Smooth muscle cell (in vitro differentiated cells): ENCODE results near the gene DLST. TPM values are rescaled to one million over a fixed set of nuclear protein-coding genes. Genes with fewer than 3 reads are reported as not detected.

ENCODE experiments used
- DNase-seq: peaks from one replicate; lab custom pipeline; 2025; ENCODE audit not compliant: unreplicated experiment; lab: John Stamatoyannopoulos, UW
- H2AFZ ChIP-seq: fragments of 200-600 bp; sonication (generic); 2 replicates; pipeline ENCODE4 v1.6.0; 2016; ENCODE audit warnings: antibody characterized with exemption, low read depth, mild to moderate bottlenecking
- H3F3A ChIP-seq: fragments of 200-600 bp; sonication (generic); 2 replicates; pipeline ENCODE4 v1.6.0; 2017; ENCODE audit warnings: antibody characterized with exemption, low read depth
- H3K27ac ChIP-seq: fragments of 200-600 bp; sonication (generic); 2 replicates; pipeline ENCODE4 v1.5.1; 2016; ENCODE audit warnings: low read depth, mild to moderate bottlenecking
- H3K27me3 ChIP-seq: fragments of 200-600 bp; sonication (generic); 2 replicates; pipeline ENCODE4 v1.6.1; 2016; ENCODE audit warnings: low read depth, mild to moderate bottlenecking
- H3K36me3 ChIP-seq: fragments of 200-600 bp; sonication (generic); 2 replicates; pipeline ENCODE4 v1.5.1; 2016; ENCODE audit warnings: low read depth
- H3K4me1 ChIP-seq: fragments of 200-600 bp; sonication (generic); 2 replicates; pipeline ENCODE4 v1.5.1; 2016; ENCODE audit warnings: low read depth
- H3K4me2 ChIP-seq: fragments of 200-600 bp; sonication (generic); 2 replicates; pipeline ENCODE4 v1.6.0; 2016; ENCODE audit warnings: mild to moderate bottlenecking
- H3K4me3 ChIP-seq: fragments of 200-600 bp; sonication (generic); 2 replicates; pipeline ENCODE4 v1.5.1; 2016; ENCODE audit warnings: mild to moderate bottlenecking
- H3K79me2 ChIP-seq: fragments of 200-600 bp; sonication (generic); 2 replicates; pipeline ENCODE4 v1.6.0; 2016; ENCODE audit warnings: low read depth, mild to moderate bottlenecking
- H3K9ac ChIP-seq: fragments of 200-600 bp; sonication (generic); 2 replicates; pipeline ENCODE4 v1.6.0; 2016; ENCODE audit warnings: low read depth
- H3K9me3 ChIP-seq: fragments of 200-600 bp; sonication (generic); replicated peaks from 2 replicates; pipeline ENCODE4 v1.5.1; 2016; ENCODE audit warnings: low read depth
- H4K20me1 ChIP-seq: fragments of 200-600 bp; sonication (generic); 2 replicates; pipeline ENCODE4 v1.6.0; 2016; ENCODE audit warnings: low read depth
- WGBS: methylation state at CpG from one replicate; pipeline ENCODE4 v1.1.7; 2016; ENCODE audit warnings: low lambda C conversion rate; 5-methylcytosine and 5-hydroxymethylcytosine counted together
- polyA plus RNA-seq: library from polyadenylated mRNA; unstranded; fragments of >200 nt; fragmentation: Nextera tagmentation; extraction: Ambion mirVana; gene quantifications from 2 replicates; pipeline ENCODE4 v1.2.1, GENCODE V29; 2016
- total RNA-seq: library from RNA; depleted of rRNA; stranded (reverse); fragments of >200 nt; gene quantifications from 2 replicates; pipeline ENCODE4 v1.2.3, GENCODE V29; 2014
- TF ChIP-seq, protein P1 (sequence below): fragments of 200-600 bp; sonication (generic); IDR thresholded peaks from 2 replicates; pipeline ENCODE4 v1.5.1; 2017; ENCODE audit warnings: borderline replicate concordance, mild to moderate bottlenecking, antibody characterized with exemption; ENCODE audit not compliant: insufficient read depth, poor library complexity, severe bottlenecking

DLST gene
- total and polyA plus RNA-seq, 2 experiments from 2014 or later, result 4.9 to 46.9 TPM

DNA sequence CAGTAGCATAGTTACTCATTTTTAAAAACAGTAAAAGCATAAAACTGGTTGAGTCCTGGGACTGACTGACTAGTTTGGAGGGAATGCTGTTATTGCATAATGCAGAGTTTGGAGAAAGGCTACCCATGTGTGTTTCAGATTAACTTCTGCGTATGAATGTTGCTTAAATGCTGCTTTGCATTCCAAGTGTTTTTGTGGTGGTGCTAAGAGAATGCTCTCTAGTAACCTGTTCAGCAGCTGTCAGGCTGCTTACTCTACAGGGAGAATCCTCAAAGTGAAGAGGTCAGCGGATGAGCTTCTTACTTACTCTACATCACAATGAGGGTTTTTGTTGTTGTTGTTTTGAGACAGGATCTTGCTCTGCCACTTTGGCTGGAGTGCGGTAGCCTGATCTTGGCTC is 4.3 kb downstream of the DLST start:
- Histone ChIP-seq H3K27ac (peak overlapping the region; percentile 12), H3K36me3 (peaks cover 4% of the 10 kb centered on the region), H3K9me3 (no peaks in the 10 kb centered on the region), H2AFZ (no peak overlapping the region), H4K20me1 (peaks cover 87% of the 10 kb centered on the region), H3K79me2 (peaks cover 64% of the 10 kb centered on the region), H3F3A (peaks cover 15% of the 10 kb centered on the region), H3K9ac (no peak overlapping the region), H3K4me2 (no peak overlapping the region), H3K27me3 (no peaks in the 10 kb centered on the region), H3K4me3 (no peak overlapping the region), H3K4me1 (peaks cover 13% of the 10 kb centered on the region)
- 55% methylated on average over 3 of the region's 3 CpGs for WGBS
- TF ChIP-seq, protein P1, sequence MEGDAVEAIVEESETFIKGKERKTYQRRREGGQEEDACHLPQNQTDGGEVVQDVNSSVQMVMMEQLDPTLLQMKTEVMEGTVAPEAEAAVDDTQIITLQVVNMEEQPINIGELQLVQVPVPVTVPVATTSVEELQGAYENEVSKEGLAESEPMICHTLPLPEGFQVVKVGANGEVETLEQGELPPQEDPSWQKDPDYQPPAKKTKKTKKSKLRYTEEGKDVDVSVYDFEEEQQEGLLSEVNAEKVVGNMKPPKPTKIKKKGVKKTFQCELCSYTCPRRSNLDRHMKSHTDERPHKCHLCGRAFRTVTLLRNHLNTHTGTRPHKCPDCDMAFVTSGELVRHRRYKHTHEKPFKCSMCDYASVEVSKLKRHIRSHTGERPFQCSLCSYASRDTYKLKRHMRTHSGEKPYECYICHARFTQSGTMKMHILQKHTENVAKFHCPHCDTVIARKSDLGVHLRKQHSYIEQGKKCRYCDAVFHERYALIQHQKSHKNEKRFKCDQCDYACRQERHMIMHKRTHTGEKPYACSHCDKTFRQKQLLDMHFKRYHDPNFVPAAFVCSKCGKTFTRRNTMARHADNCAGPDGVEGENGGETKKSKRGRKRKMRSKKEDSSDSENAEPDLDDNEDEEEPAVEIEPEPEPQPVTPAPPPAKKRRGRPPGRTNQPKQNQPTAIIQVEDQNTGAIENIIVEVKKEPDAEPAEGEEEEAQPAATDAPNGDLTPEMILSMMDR, result no peak
- no peak for DNase-seq

GRCh38 chr14:74888164-74889158 is 6.7 kb downstream of the DLST start:
- TF ChIP-seq, protein P1, result no peak
- Histone ChIP-seq H2AFZ (no peak overlapping the region), H3K4me1 (peaks cover 8% of the 10 kb centered on the region), H4K20me1 (peaks cover 98% of the 10 kb centered on the region), H3K9ac (no peak overlapping the region), H3F3A (peaks cover 15% of the 10 kb centered on the region), H3K9me3 (no peaks in the 10 kb centered on the region), H3K27ac (peak overlapping the region; percentile 34), H3K4me2 (peak overlapping the region; percentile 29), H3K36me3 (peaks cover 7% of the 10 kb centered on the region), H3K4me3 (no peak overlapping the region), H3K79me2 (peaks cover 50% of the 10 kb centered on the region), H3K27me3 (no peaks in the 10 kb centered on the region)
- WGBS, result 49% methylated on average over 12 of the region's 12 CpGs
- DNase-seq, result no peak

DNA sequence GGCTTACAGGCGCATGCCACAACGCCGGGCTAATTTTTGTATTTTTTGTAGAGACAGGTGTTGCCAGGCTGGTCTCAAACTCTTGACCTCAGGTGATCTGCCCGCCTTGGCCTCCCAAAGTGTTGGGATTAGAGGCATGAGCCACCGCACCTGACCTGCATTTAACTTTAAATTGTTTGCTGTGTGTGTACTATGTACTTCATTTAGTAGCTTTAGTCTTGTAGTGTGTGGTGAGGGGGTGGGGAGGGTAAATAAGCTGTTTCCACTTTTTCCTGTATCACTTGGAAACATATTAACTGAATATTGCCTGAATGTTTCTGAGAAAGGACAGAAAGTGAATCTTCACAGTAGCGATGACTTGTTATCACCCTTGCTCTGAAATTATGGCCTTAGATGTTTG is 8.5 kb downstream of the DLST start:
- Histone ChIP-seq H3K4me2 (no peak overlapping the region), H3K9ac (no peak overlapping the region), H3K36me3 (peaks cover 20% of the 10 kb centered on the region), H3K27me3 (no peaks in the 10 kb centered on the region), H4K20me1 (peaks cover 91% of the 10 kb centered on the region), H3K4me1 (peaks cover 5% of the 10 kb centered on the region), H3K9me3 (no peaks in the 10 kb centered on the region), H3K27ac (no peak overlapping the region), H2AFZ (no peak overlapping the region), H3K79me2 (peaks cover 32% of the 10 kb centered on the region), H3F3A (peaks cover 5% of the 10 kb centered on the region), H3K4me3 (no peak overlapping the region)
- WGBS, result 98% methylated on average over 6 of the region's 6 CpGs
- TF ChIP-seq, protein P1, result no peak
- no peak for DNase-seq
